MCF 10A (cell line): ENCODE data around the gene INAFM1. TPM values are rescaled to one million over a fixed set of nuclear protein-coding genes. Genes with fewer than 3 reads are reported as not detected.

ENCODE experiments used
- BruUV-seq: library from RNA; stranded (reverse); fragments of 400-500 nt; replicated peaks from 2 replicates; lab custom pipeline; 2021; lab: Mats Ljungman, UMichigan
- CTCF ChIA-PET: fragments of 300-600 bp; sonication (Branson Sonifier 250); formaldehyde crosslinking; extraction: SDS; loops from one replicate; lab custom pipeline; 2021; ENCODE audit warnings: antibody characterized with exemption, inconsistent platforms; lab: Yijun Ruan, JAX
- POLR2A ChIA-PET: fragments of 300-600, 350-650 bp; sonication (Branson Sonifier 250); formaldehyde crosslinking; extraction: SDS; loops from one replicate; lab custom pipeline; 2020; ENCODE audit warnings: antibody characterized with exemption, inconsistent platforms; lab: Yijun Ruan, JAX
- DNase-seq: peaks from one replicate; pipeline ENCODE4 v3.0.0-alpha.2; 2018; ENCODE audit not compliant: unreplicated experiment
- H3K27ac Mint-ChIP-seq: one replicate; pipeline ENCODE4 v1.8.0; 2022; ENCODE audit warnings: mild to moderate bottlenecking, low read depth, mixed read lengths; ENCODE audit not compliant: unreplicated experiment
- H3K27me3 Mint-ChIP-seq: one replicate; pipeline ENCODE4 v1.8.0; 2022; ENCODE audit warnings: mixed read lengths; ENCODE audit not compliant: insufficient read depth, unreplicated experiment
- H3K36me3 Mint-ChIP-seq: one replicate; pipeline ENCODE4 v1.8.0; 2022; ENCODE audit warnings: mild to moderate bottlenecking, moderate library complexity, mixed read lengths; ENCODE audit not compliant: insufficient read depth, unreplicated experiment
- H3K4me1 Mint-ChIP-seq: one replicate; pipeline ENCODE4 v1.8.0; 2022; ENCODE audit warnings: mixed read lengths; ENCODE audit not compliant: insufficient read depth, unreplicated experiment
- H3K4me3 Mint-ChIP-seq: one replicate; pipeline ENCODE4 v1.8.0; 2022; ENCODE audit warnings: mild to moderate bottlenecking, moderate library complexity, mixed read lengths; ENCODE audit not compliant: unreplicated experiment
- H3K9me3 Mint-ChIP-seq: one replicate; pipeline ENCODE4 v1.8.0; 2022; ENCODE audit warnings: mixed read lengths; ENCODE audit not compliant: unreplicated experiment
- CTCF ChIP-seq: fragments of 200-600 bp; IDR thresholded peaks from one replicate; pipeline ENCODE4 v1.8.0; 2022; ENCODE audit warnings: antibody characterized with exemption, mild to moderate bottlenecking; ENCODE audit not compliant: unreplicated experiment
- intact Hi-C: fragments of 100-400 bp; cut with micrococcal nuclease; formaldehyde crosslinking; loops from 2 replicates; pipeline ENCODE4 v1.14.1; 2022
- microRNA-seq: library from miRNA; unstranded; fragments of <30 nt; microRNA quantifications from one replicate; pipeline ENCODE4 v1.2.0, GENCODE V29; 2022
- total RNA-seq: library from RNA; stranded (reverse); gene quantifications from 2 replicates; pipeline ENCODE4 v1.2.3, GENCODE V29; 2022

INAFM1 gene
- total RNA-seq, 1 experiment from 2014 or later: 16.8 TPM

DNA sequence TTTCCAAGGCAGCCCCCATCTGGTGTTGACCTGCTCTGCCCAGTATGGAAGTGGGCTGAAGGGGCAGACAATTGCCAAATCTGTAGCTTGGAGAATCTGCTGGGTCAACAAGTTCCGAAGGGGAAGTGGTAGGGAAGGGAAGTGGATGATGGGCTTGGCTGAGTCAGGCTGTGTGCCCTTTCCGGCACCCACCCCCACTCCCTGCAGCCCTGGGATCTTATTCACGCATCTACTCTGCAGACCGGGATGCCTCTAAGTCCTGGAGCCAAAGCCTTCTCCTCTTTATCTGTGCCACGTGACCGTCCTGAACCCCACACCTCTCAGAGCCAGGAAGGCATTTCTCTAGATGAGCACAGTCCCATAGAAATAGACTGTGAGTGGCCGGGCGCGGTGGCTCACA lies 49.8 kb downstream of the INAFM1 start:
- intact Hi-C loops: no loop called here
- Mint-ChIP-seq H3K27me3 (no peaks in the 10 kb centered on the region), H3K36me3 (no peaks in the 10 kb centered on the region), H3K27ac (no peak overlapping the region), H3K9me3 (no peaks in the 10 kb centered on the region), H3K4me1 (no peaks in the 10 kb centered on the region), H3K4me3 (no peak overlapping the region)
- no TSS peak for BruUV-seq
- ChIA-PET POLR2A (interaction anchor here (0.6 kb wide), 1 partner anchor 24 kb away, joined by 3 read pairs; the partner anchor contains the start of gene DHX34), CTCF (interaction anchor here (1.8 to 2.8 kb wide), 2 partner anchors 25 to 40 kb away, joined by 4 to 16 read pairs; partner anchors contain the start of gene DHX34)
- TF ChIP-seq CTCF: no peak
- no peak for DNase-seq

Small RNAs within 50 kb of the gene (microRNA-seq; reads per million reads assigned to microRNA genes)
- gene MIR3190 (not detected), gene MIR3191 (not detected)

Other genes with a start within 250 kb of the INAFM1 start
- gene TMEM160, start 226.3 kb upstream of the INAFM1 start, total RNA-seq: 15.3 and 22.0 TPM in 2 replicates
- gene ZC3H4, start 161.1 kb upstream of the INAFM1 start, total RNA-seq: 41.4 and 41.8 TPM in 2 replicates
- gene SAE1, start 144.1 kb upstream of the INAFM1 start, total RNA-seq: 76.1 and 81.7 TPM in 2 replicates
- 16.2 and 19.6 TPM in 2 replicates for gene BBC3, start 43.7 kb upstream of the INAFM1 start, total RNA-seq
- gene CCDC9, start 18.4 kb upstream of the INAFM1 start, total RNA-seq: 35.0 and 39.0 TPM in 2 replicates
- 1.9 and 4.7 TPM in 2 replicates for gene C5AR1, start 35.0 kb downstream of the INAFM1 start, total RNA-seq
- gene C5AR2, start 57.3 kb downstream of the INAFM1 start, total RNA-seq: 2.4 and 2.8 TPM in 2 replicates
- 27.6 and 34.7 TPM in 2 replicates for gene DHX34, start 74.4 kb downstream of the INAFM1 start, total RNA-seq
- 6.6 and 11.2 TPM in 2 replicates for gene MEIS3, start 144.6 kb downstream of the INAFM1 start, total RNA-seq
- 0.54 TPM in 1 of 2 replicates, not detected in the other for gene SLC8A2, start 197.0 kb downstream of the INAFM1 start, total RNA-seq
- 9.7 and 17.6 TPM in 2 replicates for gene KPTN, start 209.3 kb downstream of the INAFM1 start, total RNA-seq
- 72.1 and 73.2 TPM in 2 replicates for gene NAPA, start 240.2 kb downstream of the INAFM1 start, total RNA-seq